Psoas muscle (tissue), 8 donors: ENCODE data around the gene IQSEC1. TPM values are rescaled to one million over a fixed set of nuclear protein-coding genes. Genes with fewer than 3 reads are reported as not detected.

Source experiments
- ATAC-seq, 4 donors: fragments of 200-7000 bp; cut with Tn5 transposase; one replicate each; pipeline ENCODE4 v1.9.1; 2020; ENCODE audit warnings: moderate library complexity in 3 of 4, mild to moderate bottlenecking in 2 of 4
- DNase-seq, 2 donors: peaks; one replicate each; pipeline ENCODE4 v3.0.0-alpha.2; 2020
- H3K27ac ChIP-seq: fragments of 200-600 bp; one replicate; pipeline ENCODE4 v1.8.0; 2022
- H3K27me3 ChIP-seq, 3 donors: fragments of 200-600 bp in 1 of 3; one replicate each; pipeline versions ENCODE4 v1.6.1 to v1.8.0; 2013 to 2022; ENCODE audit warnings: low read length in 2 of 3, mild to moderate bottlenecking in 2 of 3, moderate library complexity in 1 of 3; ENCODE audit not compliant: insufficient read depth in 3 of 3
- H3K36me3 ChIP-seq, 2 donors: fragments of 200-600 bp in 1 of 2; one replicate each; pipeline versions ENCODE4 v1.6.1 to v1.8.0; 2013 to 2022; ENCODE audit warnings: low read depth in 1 of 2, mild to moderate bottlenecking in 1 of 2, moderate library complexity in 1 of 2; ENCODE audit not compliant: insufficient read depth in 1 of 2
- H3K4me1 ChIP-seq: fragments of 200-600 bp; one replicate; pipeline ENCODE4 v1.8.0; 2022
- H3K4me3 ChIP-seq: fragments of 200-600 bp; one replicate; pipeline ENCODE4 v1.8.0; 2022; ENCODE audit warnings: mild to moderate bottlenecking
- H3K9me3 ChIP-seq: fragments of 200-600 bp; one replicate; pipeline ENCODE4 v1.8.0; 2022
- CTCF ChIP-seq: fragments of 200-600 bp; IDR thresholded peaks from one replicate; pipeline ENCODE4 v1.8.0; 2022; ENCODE audit warnings: antibody characterized with exemption
- WGBS, 3 donors: extraction: QIAGEN DNeasy Blood & Tissue Kit; methylation state at CpG; one replicate each; pipeline versions ENCODE4 v1.1.6 to v1.1.7; 2013; 5-methylcytosine and 5-hydroxymethylcytosine counted together
- intact Hi-C, 2 donors: fragments of 100-400 bp; cut with DNase I; formaldehyde crosslinking; loops; one replicate each; pipeline versions ENCODE4 v1.11.0 to v1.14.2; 2022
- polyA plus RNA-seq, 3 donors: library from polyadenylated mRNA; stranded (reverse); fragments of 200-250 nt; gene quantifications; one replicate each; pipeline ENCODE4 v1.2.3, GENCODE V29; 2013
- total RNA-seq, 4 donors: library from RNA; stranded (reverse); fragmentation: NEBNext Ultra II Directional in 2 of 4; extraction: Animal tissue kit (Norgen Biotek cat#: 25700) in 2 of 4; gene quantifications; one replicate each; pipeline versions ENCODE4 v1.2.1 to v1.2.4, GENCODE V29; 2021 to 2023
- donor health status: healthy with polysubstance abuse.
- donor health status: DM: no; HTN: no; CAD: no; lungs with moderate emphysema.
- donor health status: Bipolar disorder and iron deficiency.
- donor health status: healthy.
- donor health status: DM: yes; HTN: yes; CAD: no.
- donor health status: DM: no; HTN: no; CAD: no.
- donor health status: DM: no; HTN: no; CAD: no.
- donor health status: DM: yes; HTN: yes; CAD: no.

IQSEC1 gene
- total and polyA plus RNA-seq, 7 donors = 8.6 to 45.4 (median 28.0) TPM

DNA sequence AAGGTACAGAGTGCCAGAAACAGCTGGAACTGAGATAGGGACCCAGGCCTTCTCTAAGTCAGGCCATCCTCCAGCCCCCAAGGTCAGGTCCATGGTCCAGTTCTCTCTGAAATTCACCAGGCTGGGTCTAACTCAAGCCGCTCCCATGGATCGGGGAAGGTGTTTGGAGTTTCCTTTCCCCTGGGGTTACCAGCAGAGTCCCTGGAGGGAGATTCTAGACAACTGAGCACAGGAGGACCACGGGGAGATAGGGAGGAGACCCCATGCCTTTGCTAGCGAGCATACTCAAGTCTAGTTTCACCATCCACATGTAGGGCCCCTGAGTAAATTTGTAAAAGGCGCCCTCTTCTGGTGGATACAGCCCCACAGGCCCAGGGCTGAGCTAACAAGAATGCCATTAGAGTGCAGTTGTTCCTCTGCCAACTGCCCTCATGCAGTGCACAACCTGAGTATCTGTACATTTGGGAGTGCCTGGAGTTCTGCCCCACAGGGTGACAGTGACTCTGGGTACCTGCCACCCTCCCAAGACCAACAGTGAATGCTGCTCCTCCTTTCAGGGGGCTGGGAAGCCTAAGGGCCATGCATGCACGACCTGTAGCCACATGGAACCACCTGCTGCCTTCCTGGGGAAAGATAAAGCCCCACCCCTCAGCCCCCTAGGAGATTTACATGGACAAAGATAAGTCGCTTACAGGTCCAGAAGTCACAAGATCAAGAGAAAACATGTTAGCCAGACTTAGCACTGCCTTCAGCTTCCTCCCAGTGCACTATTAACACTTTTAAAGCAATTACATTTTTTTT is 89.0 kb downstream of the IQSEC1 start:
- no peaks in the 10 kb centered on the region for H3K9me3 ChIP-seq
- DNase-seq = peak; percentile 70 to 78
- ATAC-seq = peak; percentile 84 to 92 (median 86)
- no peaks in the 10 kb centered on the region for H3K27me3 ChIP-seq
- peak overlapping the region; percentile 36 for H3K27ac ChIP-seq
- H3K4me3 ChIP-seq = no peak overlapping the region
- 47 to 58% (median 47%) methylated on average over 7 of the region's 7 CpGs for WGBS, 3 donors
- peak; percentile 80 for TF ChIP-seq CTCF
- intact Hi-C loops = loop anchor here (2.0 to 5.0 kb wide), 2 partner anchors 52 to 113 kb away; no protein-coding TSS in a partner anchor
- H3K4me1 ChIP-seq = peaks cover 31% of the 10 kb centered on the region
- no peaks in the 10 kb centered on the region for H3K36me3 ChIP-seq

GRCh38 chr3:12983319-12983718 is 89.9 kb downstream of the IQSEC1 start:
- no peak for TF ChIP-seq CTCF
- 39 to 46% (median 44%) methylated on average over 8 to 9 of the region's 9 CpGs for WGBS, 3 donors
- Histone ChIP-seq H3K36me3 (no peaks in the 10 kb centered on the region), H3K27ac (no peak overlapping the region), H3K4me1 (peaks cover 31% of the 10 kb centered on the region), H3K4me3 (no peak overlapping the region), H3K9me3 (no peaks in the 10 kb centered on the region), H3K27me3 (no peaks in the 10 kb centered on the region)
- peak in 1 of 2 donors; percentile 55 for DNase-seq
- intact Hi-C loops = loop anchor here (5.0 kb wide), 1 partner anchor 51 kb away; no protein-coding TSS in a partner anchor
- ATAC-seq = peak; percentile 22 to 59 (median 28)

DNA sequence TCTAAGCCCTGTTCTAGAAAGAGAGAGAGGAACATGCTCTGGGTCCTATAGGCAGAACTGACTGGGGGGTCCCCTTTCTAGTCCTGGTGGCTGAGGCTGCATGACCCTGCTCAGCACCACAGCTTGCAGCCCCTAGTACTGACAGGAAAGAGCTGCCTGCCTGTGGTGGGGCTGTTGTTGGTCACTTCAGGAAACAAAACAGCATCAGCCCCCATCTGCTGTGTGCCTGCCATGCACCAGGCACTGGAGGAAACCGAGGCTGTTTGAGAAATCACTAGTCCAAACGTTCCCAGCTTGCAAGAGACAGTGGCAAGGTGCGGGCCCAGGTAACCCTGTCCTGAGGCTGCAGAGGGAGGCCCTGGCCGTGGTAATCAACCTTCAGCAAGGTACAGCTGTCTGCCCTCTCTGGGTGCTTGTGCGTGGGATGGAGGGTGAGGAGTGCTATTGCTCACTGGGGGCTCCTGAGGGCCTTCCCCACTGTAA is 90.6 kb downstream of the IQSEC1 start:
- ATAC-seq = no peak
- no peaks in the 10 kb centered on the region for H3K9me3 ChIP-seq
- no peak overlapping the region for H3K4me3 ChIP-seq
- H3K27ac ChIP-seq = no peak overlapping the region
- TF ChIP-seq CTCF = no peak
- H3K36me3 ChIP-seq = no peaks in the 10 kb centered on the region
- peaks cover 30% of the 10 kb centered on the region for H3K4me1 ChIP-seq
- intact Hi-C loops = loop anchor here (5.0 kb wide), 1 partner anchor 50 kb away; no protein-coding TSS in a partner anchor
- DNase-seq = no peak
- no peaks in the 10 kb centered on the region for H3K27me3 ChIP-seq
- WGBS, 3 donors = 80 to 91% (median 83%) methylated on average over 4 to 5 of the region's 5 CpGs

DNA sequence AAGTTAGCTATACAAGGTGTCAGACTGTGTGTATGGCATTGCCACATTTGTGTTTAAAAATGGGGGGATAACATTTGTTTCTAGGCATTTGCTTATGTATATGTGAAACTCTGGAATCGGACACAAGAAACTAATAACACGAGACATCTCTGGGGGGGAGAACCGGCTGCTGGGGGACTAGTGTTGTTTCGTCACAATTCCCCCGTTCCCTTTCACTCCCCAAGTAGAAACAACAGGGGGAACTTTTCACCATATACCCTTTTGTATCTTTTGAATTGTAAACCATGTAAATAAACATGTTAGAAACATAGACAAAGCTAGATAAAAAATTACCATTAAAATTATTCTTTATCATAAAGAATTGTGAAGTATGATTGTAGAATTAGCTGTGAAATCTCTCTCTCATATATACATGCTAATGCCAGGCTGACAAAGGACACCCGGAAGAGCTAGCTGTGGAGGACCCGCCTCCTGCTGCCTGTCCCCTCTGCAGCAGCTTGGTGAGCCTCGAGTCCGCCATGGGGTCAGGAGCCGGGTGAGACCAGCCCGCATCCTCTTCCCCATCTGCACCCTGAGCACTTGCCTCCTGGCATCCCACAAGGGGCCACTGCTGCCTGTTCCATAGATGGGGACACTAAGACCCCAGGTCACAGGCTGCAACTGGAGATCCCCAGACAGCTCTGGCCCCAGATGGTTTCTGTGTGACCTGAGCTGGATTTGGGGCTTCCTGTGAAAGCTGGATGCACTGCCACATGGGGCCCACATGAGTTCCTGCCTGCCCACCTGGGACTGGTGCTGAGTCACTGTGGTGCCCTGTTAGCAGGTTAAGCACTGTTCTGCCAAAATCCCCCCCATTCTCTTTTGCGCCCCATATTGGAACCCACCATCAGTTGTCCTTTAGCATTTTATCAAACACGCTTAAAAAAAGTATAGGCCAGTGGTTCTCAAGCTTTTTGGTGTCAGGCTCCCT is 91.6 kb downstream of the IQSEC1 start:
- ATAC-seq (no peak), DNase-seq (peak in 1 of 2 donors; percentile 38)
- no peaks in the 10 kb centered on the region for H3K27me3 ChIP-seq
- no peaks in the 10 kb centered on the region for H3K9me3 ChIP-seq
- no peak for TF ChIP-seq CTCF
- peaks cover 25% of the 10 kb centered on the region for H3K4me1 ChIP-seq
- intact Hi-C loops = loop anchor here (5.0 kb wide), 1 partner anchor 49 kb away; no protein-coding TSS in a partner anchor
- no peak overlapping the region for H3K27ac ChIP-seq
- no peaks in the 10 kb centered on the region for H3K36me3 ChIP-seq
- no peak overlapping the region for H3K4me3 ChIP-seq
- 86 to 92% (median 88%) methylated on average over 13 of the region's 13 CpGs for WGBS, 3 donors
